Neutrophil (primary cell): Measurements from ENCODE around the gene AARSD1.
"Not testable (repeated sequence)": the region's sequence is repeated elsewhere in the genome, so short reads cannot be mapped to it uniquely, and the experiment has no call there.

Experiments
- H3K27ac ChIP-seq: fragments of 200-600 bp; sonication (generic); 2 replicates; pipeline ENCODE4 v1.5.1; 2016; ENCODE audit warnings: mild to moderate bottlenecking, moderate library complexity
- H3K27me3 ChIP-seq: fragments of 200-600 bp; sonication (generic); 2 replicates; pipeline ENCODE4 v1.6.0; 2016; ENCODE audit warnings: mild to moderate bottlenecking
- H3K36me3 ChIP-seq: fragments of 200-600 bp; sonication (generic); 2 replicates; pipeline ENCODE4 v1.5.1; 2017
- H3K4me1 ChIP-seq, 2 experiments: fragments of 200-600 bp in 1 of 2; sonication (generic) in 1 of 2; 1 replicate in 1 of 2; 2 replicates in 1 of 2; pipeline versions ENCODE4 v1.5.1 to v1.6.1; 2013 to 2016; ENCODE audit warnings: low read depth in 1 of 2, low read length in 1 of 2, mild to moderate bottlenecking in 1 of 2, moderate library complexity in 1 of 2; ENCODE audit not compliant: control insufficient read depth in 1 of 2, insufficient read depth in 1 of 2
- H3K4me3 ChIP-seq, 2 experiments: fragments of 200-600 bp in 1 of 2; sonication (generic) in 1 of 2; 1 replicate in 1 of 2; 2 replicates in 1 of 2; pipeline ENCODE4 v1.5.1; 2013 to 2016; ENCODE audit warnings: low read depth in 1 of 2, low read length in 1 of 2, mild to moderate bottlenecking in 1 of 2, moderate library complexity in 1 of 2
- H3K9me3 ChIP-seq: fragments of 200-600 bp; sonication (generic); 2 replicates; pipeline ENCODE4 v1.5.1; 2016
- TF ChIP-seq, protein P1 (sequence below): fragments of 200-600 bp; sonication (generic); IDR thresholded peaks from 2 replicates; pipeline ENCODE4 v1.5.1; 2016; ENCODE audit warnings: antibody characterized with exemption

The AARSD1 gene

DNA sequence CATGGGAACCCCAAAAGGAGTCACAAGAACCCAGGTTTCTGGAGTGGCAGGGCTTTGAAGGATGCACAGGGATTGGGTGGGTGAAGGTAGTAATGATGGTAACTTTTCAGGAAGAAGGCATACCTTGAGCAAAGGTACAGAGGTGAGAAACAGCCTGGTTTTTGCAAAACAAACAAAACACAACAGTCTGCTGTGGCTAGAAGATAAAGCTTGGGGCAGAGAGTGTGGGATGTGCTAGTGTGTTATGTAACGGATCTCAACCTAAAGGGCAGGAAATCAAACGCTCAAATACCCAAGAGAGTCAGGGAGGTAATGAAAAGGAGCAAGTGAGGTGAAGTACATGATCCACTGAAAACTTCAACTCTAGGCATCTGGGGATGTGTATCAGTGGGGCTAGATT is 11.0 kb upstream of the AARSD1 start:
- Histone ChIP-seq H3K4me1 (peaks cover 9% of the 10 kb centered on the region in 2 experiments), H3K27me3 (no peaks in the 10 kb centered on the region), H3K27ac (no peak overlapping the region), H3K9me3 (no peaks in the 10 kb centered on the region), H3K4me3 (no peak overlapping the region), H3K36me3 (no peaks in the 10 kb centered on the region)
- TF ChIP-seq, protein P1, sequence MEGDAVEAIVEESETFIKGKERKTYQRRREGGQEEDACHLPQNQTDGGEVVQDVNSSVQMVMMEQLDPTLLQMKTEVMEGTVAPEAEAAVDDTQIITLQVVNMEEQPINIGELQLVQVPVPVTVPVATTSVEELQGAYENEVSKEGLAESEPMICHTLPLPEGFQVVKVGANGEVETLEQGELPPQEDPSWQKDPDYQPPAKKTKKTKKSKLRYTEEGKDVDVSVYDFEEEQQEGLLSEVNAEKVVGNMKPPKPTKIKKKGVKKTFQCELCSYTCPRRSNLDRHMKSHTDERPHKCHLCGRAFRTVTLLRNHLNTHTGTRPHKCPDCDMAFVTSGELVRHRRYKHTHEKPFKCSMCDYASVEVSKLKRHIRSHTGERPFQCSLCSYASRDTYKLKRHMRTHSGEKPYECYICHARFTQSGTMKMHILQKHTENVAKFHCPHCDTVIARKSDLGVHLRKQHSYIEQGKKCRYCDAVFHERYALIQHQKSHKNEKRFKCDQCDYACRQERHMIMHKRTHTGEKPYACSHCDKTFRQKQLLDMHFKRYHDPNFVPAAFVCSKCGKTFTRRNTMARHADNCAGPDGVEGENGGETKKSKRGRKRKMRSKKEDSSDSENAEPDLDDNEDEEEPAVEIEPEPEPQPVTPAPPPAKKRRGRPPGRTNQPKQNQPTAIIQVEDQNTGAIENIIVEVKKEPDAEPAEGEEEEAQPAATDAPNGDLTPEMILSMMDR, result no peak

DNA sequence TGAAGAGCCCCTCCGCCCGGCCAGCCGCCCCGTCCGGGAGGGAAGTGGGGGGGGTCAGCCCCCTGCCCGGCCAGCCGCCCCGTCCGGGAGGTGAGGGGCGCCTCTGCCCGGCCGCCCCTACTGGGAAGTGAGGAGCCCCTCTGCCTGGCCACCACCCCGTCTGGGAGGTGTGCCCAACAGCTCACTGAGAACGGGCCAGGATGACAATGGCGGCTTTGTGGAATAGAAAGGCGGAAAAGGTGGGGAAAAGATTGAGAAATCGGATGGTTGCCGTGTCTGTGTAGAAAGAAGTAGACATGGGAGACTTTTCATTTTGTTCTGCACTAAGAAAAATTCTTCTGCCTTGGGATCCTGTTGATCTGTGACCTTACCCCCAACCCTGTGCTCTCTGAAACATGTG is 9.1 kb upstream of the AARSD1 start:
- not testable (repeated sequence) for H3K27ac ChIP-seq, H3K27me3 ChIP-seq, H3K4me3 ChIP-seq, H3K36me3 ChIP-seq, H3K4me1 ChIP-seq, H3K9me3 ChIP-seq

DNA sequence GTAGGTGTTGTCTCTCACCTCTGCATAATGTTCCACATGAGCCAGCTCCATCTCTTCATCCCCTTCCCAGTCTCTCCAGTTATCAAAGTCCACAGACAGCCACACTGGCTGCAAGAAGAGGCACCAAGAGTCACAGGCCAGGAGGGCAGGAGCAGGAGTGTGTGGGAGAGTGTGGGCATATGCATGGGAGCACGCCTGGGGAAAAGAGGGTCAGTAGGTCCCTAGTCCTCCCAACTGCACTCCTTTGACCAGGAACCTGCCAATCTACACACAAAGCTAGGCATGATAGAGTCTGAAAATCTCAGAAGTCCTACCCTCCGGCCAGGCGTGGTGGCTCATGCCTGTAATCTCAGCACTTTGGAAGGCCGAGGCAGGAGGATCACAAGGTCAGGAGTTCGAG is 7.3 kb upstream of the AARSD1 start:
- H3K4me1 ChIP-seq, result peaks cover 0 to 3% of the 10 kb centered on the region in 2 experiments
- TF ChIP-seq, protein P1, result no peak
- no peak overlapping the region for H3K4me3 ChIP-seq
- H3K27me3 ChIP-seq, result no peaks in the 10 kb centered on the region
- H3K27ac ChIP-seq, result no peak overlapping the region
- H3K9me3 ChIP-seq, result no peaks in the 10 kb centered on the region
- no peaks in the 10 kb centered on the region for H3K36me3 ChIP-seq

DNA sequence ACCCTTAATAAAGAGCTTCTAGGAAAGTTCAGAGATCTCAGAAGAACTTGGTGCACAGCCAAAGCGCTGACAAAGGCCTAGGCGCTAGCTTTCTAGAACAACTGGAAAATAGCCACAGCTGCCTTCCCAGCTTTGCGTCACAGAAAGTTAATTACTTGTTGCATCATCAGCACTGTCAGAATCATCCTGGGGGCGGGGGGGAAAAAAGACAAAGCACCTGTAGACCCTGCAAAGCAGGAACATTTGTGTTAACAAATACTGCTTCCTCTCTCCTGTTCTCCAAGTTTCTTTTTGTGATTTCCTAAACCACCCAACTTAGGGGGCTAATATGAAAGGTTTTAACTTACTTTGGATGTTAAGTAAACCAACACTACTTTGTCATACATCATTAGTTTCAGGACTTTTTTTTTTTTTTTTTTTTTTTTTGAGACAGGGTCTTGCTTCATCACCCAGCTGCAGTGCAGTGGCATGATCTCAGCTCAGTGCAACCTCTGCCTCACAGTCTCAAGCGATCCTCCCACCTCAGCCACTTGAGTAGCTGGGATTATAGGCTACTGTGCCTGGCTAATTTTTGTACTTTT is 4.8 kb upstream of the AARSD1 start:
- TF ChIP-seq, protein P1, result no peak
- Histone ChIP-seq H3K9me3 (no peaks in the 10 kb centered on the region), H3K4me1 (peaks cover 5 to 7% of the 10 kb centered on the region in 2 experiments), H3K27ac (no peak overlapping the region), H3K4me3 (no peak overlapping the region), H3K27me3 (no peaks in the 10 kb centered on the region), H3K36me3 (no peaks in the 10 kb centered on the region)

- no peaks in the 10 kb centered on the region for H3K9me3 ChIP-seq
- H3K4me3 ChIP-seq, result no peak overlapping the region
- peaks cover 13 to 16% of the 10 kb centered on the region in 2 experiments for H3K4me1 ChIP-seq
- no peaks in the 10 kb centered on the region for H3K27me3 ChIP-seq
- H3K27ac ChIP-seq, result no peak overlapping the region
- TF ChIP-seq, protein P1, result no peak
- H3K36me3 ChIP-seq, result no peaks in the 10 kb centered on the region
Observed at GRCh38 chr17:42967925-42968324, 3.7 kb upstream of the AARSD1 start.

GRCh38 chr17:42953669-42954068 is 10.6 kb downstream of the AARSD1 start:
- Histone ChIP-seq H3K36me3 (peaks cover 57% of the 10 kb centered on the region), H3K27me3 (no peaks in the 10 kb centered on the region), H3K9me3 (no peaks in the 10 kb centered on the region), H3K4me1 (no peaks in the 10 kb centered on the region), H3K4me3 (no peak overlapping the region), H3K27ac (no peak overlapping the region)
- TF ChIP-seq, protein P1, result no peak
